ENCODE results near the gene P2RY14. TPM values are rescaled to one million over a fixed set of nuclear protein-coding genes. Genes with fewer than 3 reads are reported as not detected.

The P2RY14 gene
- total RNA-seq, 1 donor from 2014 or later, result 1.5 TPM

- POLR2A ChIA-PET, result interaction anchor here (0.6 kb wide), 1 partner anchor 13 kb away, joined by 4 read pairs; no protein-coding TSS in a partner anchor
- no peaks in the 10 kb centered on the region for H3K9me3 Mint-ChIP-seq
- H3K4me3 Mint-ChIP-seq, result no peak overlapping the region
- intact Hi-C loops (cut with micrococcal nuclease), result no loop called here
- H3K27me3 Mint-ChIP-seq, result peaks cover 6% of the 10 kb centered on the region
- no peaks in the 10 kb centered on the region for H3K4me1 Mint-ChIP-seq
- CTCF ChIA-PET, result interaction anchor here (0.6 to 1.4 kb wide), 2 partner anchors 23 to 137 kb away, joined by 3 to 4 read pairs; no protein-coding TSS in a partner anchor
- no peak for DNase-seq
- TF ChIP-seq CTCF (IDR thresholded peaks at IDR 0.05), result no peak
- H3K27ac Mint-ChIP-seq, result no peak overlapping the region
- ATAC-seq (ENCODE audit: low read depth), result no peak
- H3K36me3 Mint-ChIP-seq (ENCODE audit: low read depth), result no peaks in the 10 kb centered on the region
These were observed 26.9 kb upstream of the P2RY14 start for GRCh38 chr3:151305060-151305774.

GRCh38 chr3:151303751-151304150 lies 25.4 kb upstream of the P2RY14 start:
- Mint-ChIP-seq H3K4me3 (no peak overlapping the region), H3K4me1 (no peaks in the 10 kb centered on the region), H3K9me3 (no peaks in the 10 kb centered on the region), H3K36me3 (ENCODE audit: low read depth) (no peaks in the 10 kb centered on the region), H3K27me3 (peaks cover 6% of the 10 kb centered on the region), H3K27ac (no peak overlapping the region)
- intact Hi-C loops (cut with micrococcal nuclease), result no loop called here
- CTCF ChIA-PET, result interaction anchor here (0.7 to 1.4 kb wide), 2 partner anchors 24 to 32 kb away, joined by 3 to 4 read pairs; no protein-coding TSS in a partner anchor
- DNase-seq, result no peak
- no peak for TF ChIP-seq CTCF (IDR thresholded peaks at IDR 0.05)
- no peak for ATAC-seq (ENCODE audit: low read depth)
- POLR2A ChIA-PET, result no interaction called here

GRCh38 chr3:151301787-151302186 lies 23.4 kb upstream of the P2RY14 start:
- Mint-ChIP-seq H3K36me3 (ENCODE audit: low read depth) (no peaks in the 10 kb centered on the region), H3K27ac (no peak overlapping the region), H3K4me1 (no peaks in the 10 kb centered on the region), H3K9me3 (no peaks in the 10 kb centered on the region), H3K27me3 (peaks cover 6% of the 10 kb centered on the region), H3K4me3 (no peak overlapping the region)
- ChIA-PET POLR2A (no interaction called here), CTCF (no interaction called here)
- intact Hi-C loops (cut with micrococcal nuclease), result no loop called here
- ATAC-seq (ENCODE audit: low read depth), result no peak
- no peak for TF ChIP-seq CTCF (IDR thresholded peaks at IDR 0.05)
- no peak for DNase-seq

- no peak overlapping the region for H3K27ac Mint-ChIP-seq
- no peaks in the 10 kb centered on the region for H3K9me3 Mint-ChIP-seq
- DNase-seq (no peak), ATAC-seq (ENCODE audit: low read depth) (no peak)
- H3K36me3 Mint-ChIP-seq (ENCODE audit: low read depth), result no peaks in the 10 kb centered on the region
- POLR2A ChIA-PET, result no interaction called here
- peaks cover 6% of the 10 kb centered on the region for H3K27me3 Mint-ChIP-seq
- H3K4me1 Mint-ChIP-seq, result no peaks in the 10 kb centered on the region
- intact Hi-C loops (cut with micrococcal nuclease), result no loop called here
- no peak for TF ChIP-seq CTCF (IDR thresholded peaks at IDR 0.05)
- CTCF ChIA-PET, result no interaction called here
- H3K4me3 Mint-ChIP-seq, result no peak overlapping the region
These were observed 22.2 kb upstream of the P2RY14 start for GRCh38 chr3:151300539-151300938.

GRCh38 chr3:151299006-151299405 lies 20.7 kb upstream of the P2RY14 start:
- CTCF ChIA-PET, result no interaction called here

More at GRCh38 chr3:151299006-151299405, 20.7 kb upstream of the P2RY14 start:
- ATAC-seq (ENCODE audit: low read depth) (no peak), DNase-seq (no peak)
- Mint-ChIP-seq H3K27me3 (peaks cover 6% of the 10 kb centered on the region), H3K4me1 (no peaks in the 10 kb centered on the region), H3K4me3 (no peak overlapping the region), H3K9me3 (no peaks in the 10 kb centered on the region), H3K27ac (no peak overlapping the region), H3K36me3 (ENCODE audit: low read depth) (no peaks in the 10 kb centered on the region)
- TF ChIP-seq CTCF (IDR thresholded peaks at IDR 0.05), result no peak
- POLR2A ChIA-PET, result no interaction called here
- intact Hi-C loops (cut with micrococcal nuclease), result no loop called here
